Gastroesophageal sphincter (tissue), 4 donors: ENCODE measurements around the gene CCDC97. TPM values are rescaled to one million over a fixed set of nuclear protein-coding genes. Genes with fewer than 3 reads are reported as not detected.
"Not testable (repeated sequence)": the region's sequence is repeated elsewhere in the genome, so short reads cannot be mapped to it uniquely, and the experiment has no call there.

Experiments used
- ATAC-seq: fragments of 150-250 bp; one replicate; pipeline ENCODE4 v1.9.1; 2016; ENCODE audit warnings: mild to moderate bottlenecking, moderate library complexity
- H3K27ac ChIP-seq, 4 donors: fragments of 200-600 bp; sonication (generic) in 3 of 4; 1 replicate in 3 of 4; 2 replicates in 1 of 4; pipeline ENCODE4 v1.5.1; 2016 to 2019
- H3K27me3 ChIP-seq: fragments of 200-600 bp; sonication (generic); one replicate; pipeline ENCODE4 v1.5.1; 2019
- H3K36me3 ChIP-seq, 2 donors: fragments of 200-600 bp; sonication (generic); one replicate each; pipeline ENCODE4 v1.5.1; 2019; ENCODE audit warnings: control low read depth in 1 of 2
- H3K4me1 ChIP-seq, 3 donors: fragments of 200-600 bp; sonication (generic); 1 replicate in 2 of 3; 2 replicates in 1 of 3; pipeline ENCODE4 v1.5.1; 2016 to 2019; ENCODE audit warnings: control low read depth in 2 of 3
- H3K4me3 ChIP-seq, 2 donors: fragments of 200-600 bp; sonication (generic); one replicate each; pipeline ENCODE4 v1.5.1; 2019; ENCODE audit warnings: mild to moderate bottlenecking in 1 of 2, moderate library complexity in 1 of 2
- H3K9me3 ChIP-seq, 3 donors: fragments of 200-600 bp; sonication (generic); one replicate each; pipeline ENCODE4 v1.5.1; 2017 to 2019; ENCODE audit warnings: control low read depth in 2 of 3
- EP300 ChIP-seq: sonication (generic); formaldehyde crosslinking; IDR thresholded peaks from one replicate; pipeline ENCODE4 v1.6.1; 2017; ENCODE audit warnings: antibody characterized with exemption, mild to moderate bottlenecking
- POLR2A ChIP-seq, 2 donors: fragments of 450-650 bp; IDR thresholded peaks; one replicate each; pipeline ENCODE4 v1.6.1; 2017; ENCODE audit warnings: antibody characterized with exemption in 2 of 2, mild to moderate bottlenecking in 2 of 2, moderate library complexity in 1 of 2
- POLR2AphosphoS5 ChIP-seq: sonication (generic); formaldehyde crosslinking; IDR thresholded peaks from one replicate; pipeline ENCODE4 v1.6.1; 2017; ENCODE audit warnings: antibody characterized with exemption
- WGBS, 2 donors: methylation state at CpG; one replicate each; pipeline ENCODE4 v1.1.5; 2018; ENCODE audit warnings: low coverage in 1 of 2; 5-methylcytosine and 5-hydroxymethylcytosine counted together
- total RNA-seq, 4 donors: library from RNA; depleted of rRNA; stranded (reverse); fragments of >200 nt; gene quantifications; one replicate each; pipeline ENCODE4 v1.1.0, GENCODE V29; 2016
- TF ChIP-seq, protein P1 (sequence below), 4 experiments: fragments of 200-600 bp in 2 of 4; fragments of 450-650 bp in 2 of 4; sonication (generic) in 1 of 4; IDR thresholded peaks; one replicate each; pipeline ENCODE4 v1.5.1; 2017 to 2019; ENCODE audit warnings: antibody characterized with exemption in 4 of 4, mild to moderate bottlenecking in 2 of 4, moderate library complexity in 2 of 4

Gene CCDC97
- total RNA-seq, 4 donors from 2014 or later, result 11.6 to 18.9 (median 15.9) TPM

DNA sequence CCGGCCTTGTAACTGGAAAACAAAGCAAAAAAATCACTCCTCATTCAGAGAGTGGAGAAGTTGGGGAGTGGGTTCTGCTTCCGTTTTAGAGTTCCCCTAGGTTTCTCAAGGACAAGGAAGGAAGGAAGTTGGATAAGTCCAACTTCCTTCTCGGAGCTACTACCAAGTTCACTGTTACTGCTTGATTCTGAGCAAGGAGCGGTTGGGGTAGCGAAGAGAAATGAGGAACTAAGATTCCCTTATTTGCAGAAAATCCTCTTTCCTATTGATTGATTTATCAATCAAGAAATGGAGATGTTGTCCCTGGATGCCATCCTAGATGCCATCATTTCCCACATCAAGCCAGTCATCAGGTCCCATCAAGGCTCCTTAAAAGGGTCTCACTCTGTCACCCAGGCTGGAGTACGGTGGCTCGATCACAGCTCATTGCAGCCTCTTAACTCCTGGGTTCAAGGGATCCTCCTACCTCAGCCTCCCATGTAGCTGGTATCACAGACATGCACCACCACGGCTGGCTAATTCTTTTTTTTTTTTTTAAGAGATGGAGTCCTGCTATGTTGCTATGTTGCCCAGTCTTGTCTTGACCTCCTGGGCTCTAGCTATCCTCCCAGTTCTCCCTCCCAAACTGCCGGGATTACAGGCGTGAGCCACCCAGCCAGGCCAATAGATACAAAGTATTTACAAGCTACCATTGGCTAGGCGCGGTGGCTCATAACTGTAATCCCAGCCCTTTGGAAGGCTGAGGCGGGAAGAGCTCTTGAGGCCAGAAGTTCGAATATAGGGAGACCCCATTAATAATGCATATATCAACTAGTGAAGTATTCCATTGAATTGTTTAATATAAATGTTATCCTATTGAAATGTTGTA lies 54.8 kb downstream of the CCDC97 start:
- 65 to 77% methylated on average over 8 to 9 of the region's 14 CpGs for WGBS, 2 donors
- Histone ChIP-seq H3K27me3 (no peaks in the 10 kb centered on the region), H3K4me3 (peak overlapping the region; percentile 71 to 78), H3K9me3 (no peaks in the 10 kb centered on the region), H3K27ac (peak overlapping the region; percentile 91 to 100 (median 98)), H3K36me3 (peaks cover 0 to 4% of the 10 kb centered on the region in 2 donors), H3K4me1 (peaks cover 0 to 26% (median 0%) of the 10 kb centered on the region in 3 donors)
- TF ChIP-seq POLR2A (IDR thresholded peaks at IDR 0.05) (no peak), EP300 (no peak), POLR2AphosphoS5 (no peak)
- TF ChIP-seq, protein P1, sequence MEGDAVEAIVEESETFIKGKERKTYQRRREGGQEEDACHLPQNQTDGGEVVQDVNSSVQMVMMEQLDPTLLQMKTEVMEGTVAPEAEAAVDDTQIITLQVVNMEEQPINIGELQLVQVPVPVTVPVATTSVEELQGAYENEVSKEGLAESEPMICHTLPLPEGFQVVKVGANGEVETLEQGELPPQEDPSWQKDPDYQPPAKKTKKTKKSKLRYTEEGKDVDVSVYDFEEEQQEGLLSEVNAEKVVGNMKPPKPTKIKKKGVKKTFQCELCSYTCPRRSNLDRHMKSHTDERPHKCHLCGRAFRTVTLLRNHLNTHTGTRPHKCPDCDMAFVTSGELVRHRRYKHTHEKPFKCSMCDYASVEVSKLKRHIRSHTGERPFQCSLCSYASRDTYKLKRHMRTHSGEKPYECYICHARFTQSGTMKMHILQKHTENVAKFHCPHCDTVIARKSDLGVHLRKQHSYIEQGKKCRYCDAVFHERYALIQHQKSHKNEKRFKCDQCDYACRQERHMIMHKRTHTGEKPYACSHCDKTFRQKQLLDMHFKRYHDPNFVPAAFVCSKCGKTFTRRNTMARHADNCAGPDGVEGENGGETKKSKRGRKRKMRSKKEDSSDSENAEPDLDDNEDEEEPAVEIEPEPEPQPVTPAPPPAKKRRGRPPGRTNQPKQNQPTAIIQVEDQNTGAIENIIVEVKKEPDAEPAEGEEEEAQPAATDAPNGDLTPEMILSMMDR (IDR thresholded peaks at IDR 0.05), result no peak
- ATAC-seq, result no peak

DNA sequence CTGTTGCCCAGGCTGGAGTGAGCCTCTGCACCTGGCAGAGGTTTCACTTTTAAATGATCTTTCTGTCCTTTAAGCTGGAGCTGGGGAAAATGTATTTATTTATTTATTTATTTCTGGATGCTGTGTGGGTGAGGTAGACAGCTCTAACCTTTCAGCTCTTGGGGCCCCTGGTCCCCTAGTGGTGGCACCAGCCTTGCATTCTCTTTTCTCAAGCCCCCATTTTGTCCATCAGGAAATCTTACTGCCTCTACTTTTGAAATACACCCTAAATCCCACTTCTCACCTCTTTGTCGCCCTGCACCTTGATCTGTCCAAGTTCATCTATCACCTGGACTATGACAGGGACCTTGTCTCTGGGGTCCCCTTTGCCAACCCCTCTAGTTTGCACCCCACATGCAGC lies 56.1 kb downstream of the CCDC97 start:
- no peak for TF ChIP-seq EP300
- TF ChIP-seq, protein P1 (IDR thresholded peaks at IDR 0.05), result no peak
- TF ChIP-seq POLR2AphosphoS5, result no peak
- no peak for TF ChIP-seq POLR2A (IDR thresholded peaks at IDR 0.05)

GRCh38 chr19:41367848-41368301 lies 57.9 kb downstream of the CCDC97 start:
- no peak overlapping the region for H3K4me3 ChIP-seq
- H3K4me1 ChIP-seq, result peaks cover 0 to 21% (median 0%) of the 10 kb centered on the region in 3 donors
- WGBS, 2 donors, result 23 to 55% methylated on average over 4 to 6 of the region's 6 CpGs
- H3K27me3 ChIP-seq, result no peaks in the 10 kb centered on the region
- peaks cover 0 to 4% of the 10 kb centered on the region in 2 donors for H3K36me3 ChIP-seq
- H3K27ac ChIP-seq, result no peak overlapping the region
- H3K9me3 ChIP-seq, result no peaks in the 10 kb centered on the region
- no peak for ATAC-seq
- no peak for TF ChIP-seq POLR2AphosphoS5

More for the DNA sequence above, 56.1 kb downstream of the CCDC97 start:
- no peak overlapping the region for H3K4me3 ChIP-seq
- peaks cover 0 to 26% (median 0%) of the 10 kb centered on the region in 3 donors for H3K4me1 ChIP-seq
- WGBS, 2 donors, result 100% methylated on average over 1 of the region's 1 CpG
- H3K36me3 ChIP-seq, result peaks cover 0 to 4% of the 10 kb centered on the region in 2 donors
- H3K9me3 ChIP-seq, result no peaks in the 10 kb centered on the region
- H3K27me3 ChIP-seq, result no peaks in the 10 kb centered on the region
- H3K27ac ChIP-seq, result no peak overlapping the region
- no peak for ATAC-seq

DNA sequence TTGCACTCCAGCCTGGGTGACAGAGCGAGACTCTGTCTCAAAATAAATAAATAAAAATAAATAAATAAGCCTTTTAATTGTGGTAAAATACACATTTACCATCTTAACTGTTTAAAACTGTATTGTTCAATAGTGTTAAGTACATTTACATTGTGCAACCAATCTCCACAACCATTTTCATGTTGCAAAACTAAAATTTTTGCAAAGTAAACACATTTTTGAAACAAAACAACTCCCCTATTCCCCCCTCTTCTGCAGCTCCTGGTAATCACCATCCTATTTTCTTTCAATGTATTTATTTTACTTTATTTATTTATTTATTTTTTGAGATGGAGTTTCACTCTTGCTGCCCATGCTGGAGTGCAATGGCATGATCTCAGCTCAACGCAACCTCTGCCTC lies 59.8 kb downstream of the CCDC97 start:
- ATAC-seq, result no peak
- H3K4me1 ChIP-seq, result peaks cover 0 to 21% (median 8%) of the 10 kb centered on the region in 3 donors
- no peaks in the 10 kb centered on the region for H3K27me3 ChIP-seq
- 100% methylated on average over 2 of the region's 2 CpGs; no CpG with 5 or more reads in 1 of the 2 donors for WGBS, 2 donors
- H3K9me3 ChIP-seq, result no peaks in the 10 kb centered on the region
- H3K27ac ChIP-seq, result no peak overlapping the region
- H3K4me3 ChIP-seq, result no peak overlapping the region
- no peak for TF ChIP-seq EP300
- TF ChIP-seq POLR2AphosphoS5, result no peak
- no peak for TF ChIP-seq POLR2A (IDR thresholded peaks at IDR 0.05)
- TF ChIP-seq, protein P1 (IDR thresholded peaks at IDR 0.05), result no peak
- H3K36me3 ChIP-seq, result peaks cover 0 to 4% of the 10 kb centered on the region in 2 donors

DNA sequence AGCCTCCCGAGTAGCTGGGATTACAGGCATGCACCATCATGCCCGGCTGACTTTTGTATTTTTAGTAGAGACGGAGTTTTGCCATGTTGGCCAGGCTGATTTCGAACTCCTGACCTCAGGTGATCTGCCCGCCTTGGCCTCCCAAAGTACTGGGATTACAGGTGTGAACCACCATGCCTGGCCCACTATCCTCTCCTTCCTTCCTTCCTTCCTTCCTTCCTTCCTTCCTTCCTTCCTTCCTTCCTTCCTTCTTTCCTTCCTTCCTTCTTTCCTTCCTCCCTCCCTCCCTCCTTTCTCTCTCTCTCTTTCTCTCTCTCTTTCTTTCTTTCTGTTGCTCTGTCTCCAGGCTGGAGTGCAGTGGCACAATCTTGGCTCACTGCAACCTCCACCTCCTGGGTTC lies 61.1 kb downstream of the CCDC97 start:
- peaks cover 0 to 24% (median 8%) of the 10 kb centered on the region in 3 donors for H3K4me1 ChIP-seq
- H3K9me3 ChIP-seq, H3K27me3 ChIP-seq, H3K36me3 ChIP-seq, H3K27ac ChIP-seq, ATAC-seq, H3K4me3 ChIP-seq: not testable (repeated sequence)
- 95% methylated on average over 5 of the region's 5 CpGs; no CpG with 5 or more reads in 1 of the 2 donors for WGBS, 2 donors

DNA sequence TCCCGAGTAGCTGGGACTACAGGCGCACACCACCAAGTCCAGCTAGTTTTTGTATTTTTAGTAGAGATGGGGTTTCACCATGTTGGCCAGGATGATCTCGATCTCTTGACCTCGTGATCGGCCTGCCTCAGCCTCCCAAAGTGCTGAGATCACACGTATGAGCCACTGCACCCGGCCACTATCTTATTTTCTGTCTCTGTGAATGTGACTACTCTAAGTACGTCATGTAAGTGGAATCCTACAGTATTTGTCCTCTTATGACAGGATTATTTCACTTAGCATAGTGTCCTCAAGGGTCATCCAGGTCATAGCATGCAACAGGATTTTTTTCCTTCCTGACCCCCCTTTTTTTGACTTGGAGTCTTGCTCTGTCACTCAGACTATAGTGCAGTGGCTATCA lies 61.6 kb downstream of the CCDC97 start:
- TF ChIP-seq POLR2AphosphoS5, result no peak
- no peak for TF ChIP-seq POLR2A (IDR thresholded peaks at IDR 0.05)
- ATAC-seq, result no peak

More for the DNA sequence above, 61.6 kb downstream of the CCDC97 start:
- H3K4me3 ChIP-seq, result no peak overlapping the region
- H3K27me3 ChIP-seq, result no peaks in the 10 kb centered on the region
- peaks cover 0 to 29% (median 8%) of the 10 kb centered on the region in 3 donors for H3K4me1 ChIP-seq
- peaks cover 0 to 4% of the 10 kb centered on the region in 2 donors for H3K36me3 ChIP-seq
- no peaks in the 10 kb centered on the region for H3K9me3 ChIP-seq
- no peak overlapping the region for H3K27ac ChIP-seq
- WGBS, 2 donors, result 96 to 97% methylated on average over 4 to 8 of the region's 8 CpGs
